HepG2 (cell line): ENCODE results near the gene TIA1. TPM values are rescaled to one million over a fixed set of nuclear protein-coding genes. Genes with fewer than 3 reads are reported as not detected.

Experiments
- FOXA3 ChIP-seq: IDR thresholded peaks from 2 replicates; pipeline ENCODE4 v1.6.1; 2016; ENCODE audit warnings: missing genetic modification reagents, missing compliant biosample characterization
- IKZF4 ChIP-seq: sonication (generic); formaldehyde crosslinking; IDR thresholded peaks from 2 replicates; pipeline ENCODE4 v1.5.1; 2020; ENCODE audit warnings: borderline replicate concordance, mild to moderate bottlenecking, low read depth, missing genetic modification reagents; ENCODE audit errors: not compliant biosample characterization
- MTA3 ChIP-seq: sonication (generic); formaldehyde crosslinking; IDR thresholded peaks from 2 replicates; pipeline ENCODE4 v1.4.0; 2020; ENCODE audit warnings: missing genetic modification reagents
- SMAD9 ChIP-seq: sonication (generic); formaldehyde crosslinking; IDR thresholded peaks from 2 replicates; pipeline ENCODE4 v1.5.1; 2020; ENCODE audit warnings: mild to moderate bottlenecking, missing genetic modification reagents
- SOX5 ChIP-seq: IDR thresholded peaks from 2 replicates; pipeline ENCODE4 v1.6.1; 2016; ENCODE audit warnings: borderline replicate concordance
- ZFP36L1 ChIP-seq: sonication (generic); formaldehyde crosslinking; IDR thresholded peaks from 2 replicates; pipeline ENCODE4 v1.8.0; 2022; ENCODE audit warnings: mild to moderate bottlenecking, missing genetic modification reagents, moderate library complexity
- ZNF264 ChIP-seq: sonication (generic); formaldehyde crosslinking; IDR thresholded peaks from 2 replicates; pipeline ENCODE4 v1.4.0; 2020; ENCODE audit warnings: missing genetic modification reagents
- ZNF354B ChIP-seq: sonication (generic); formaldehyde crosslinking; IDR thresholded peaks from 2 replicates; pipeline ENCODE4 v1.8.0; 2022; ENCODE audit warnings: mild to moderate bottlenecking, missing genetic modification reagents
- ZNF558 ChIP-seq: sonication (generic); formaldehyde crosslinking; IDR thresholded peaks from 2 replicates; pipeline ENCODE4 v1.9.0; 2022; ENCODE audit warnings: mild to moderate bottlenecking, missing genetic modification reagents, borderline replicate concordance
- ZNF792 ChIP-seq: IDR thresholded peaks from 2 replicates; pipeline ENCODE4 v1.6.1; 2016
- polyA plus RNA-seq, 8 experiments: library from polyadenylated mRNA; depleted of rRNA in 3 of 8; stranded (reverse) in 7 of 8; unstranded in 1 of 8; fragments of >200 nt; fragmentation: Illumina TruSeq in 4 of 8; extraction: Trizol in 4 of 8; gene quantifications; 2 replicates each; pipeline versions ENCODE4 v1.2.1 to v1.2.3, GENCODE V29; 2011 to 2016; ENCODE audit warnings: low read depth in 4 of 8, missing spikeins in 1 of 8, mixed read lengths in 1 of 8; ENCODE audit not compliant: insufficient read depth in 1 of 8
- total RNA-seq, 5 experiments: library from RNA; depleted of rRNA; stranded (reverse); fragments of >200 nt; fragmentation: Illumina TruSeq; extraction: Trizol; gene quantifications; 2 replicates each; pipeline ENCODE4 v1.2.3, GENCODE V29; 2016; ENCODE audit warnings: low read depth in 1 of 5
- TF ChIP-seq, protein P1 (sequence below), 2 experiments: sonication (generic) in 1 of 2; formaldehyde crosslinking in 1 of 2; IDR thresholded peaks; 2 replicates each; pipeline versions ENCODE4 v1.4.0 to v1.6.1; 2016 to 2020; ENCODE audit warnings: borderline replicate concordance in 1 of 2, low read depth in 1 of 2, mild to moderate bottlenecking in 1 of 2, missing genetic modification reagents in 1 of 2
- TF ChIP-seq, protein P2 (sequence below): sonication (generic); formaldehyde crosslinking; IDR thresholded peaks from 2 replicates; pipeline ENCODE4 v1.5.0; 2020; ENCODE audit warnings: missing genetic modification reagents

The TIA1 gene
- total and polyA plus RNA-seq, 2 of the 13 experiments (the other 11 are each of a cell fraction or from before 2014, with no cell fraction given) = 209 to 319 TPM

DNA sequence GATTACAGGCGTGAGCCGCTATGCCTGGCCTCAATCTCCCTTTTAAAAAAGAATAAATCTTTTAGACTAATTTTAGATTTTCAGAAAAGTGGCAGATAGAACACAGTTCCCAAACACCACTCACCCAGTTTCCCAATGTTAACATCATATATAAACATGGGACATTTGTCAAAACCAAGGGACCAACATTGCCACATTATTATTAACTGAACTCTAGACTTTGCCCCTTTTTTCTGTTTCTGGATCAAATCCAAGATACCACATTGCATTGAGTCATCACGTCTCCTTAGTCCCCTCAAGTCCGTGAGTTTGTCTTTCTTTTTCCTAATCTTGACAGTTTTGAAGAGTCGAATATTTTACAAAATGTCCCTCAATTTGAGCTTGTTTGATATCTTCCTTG lies 60.0 kb downstream of the TIA1 start (continued):
- TF ChIP-seq FOXA3 (peak; percentile 92), ZNF558 (CRISPR knock-in tag) (no peak; the same call in 1 of the 2 replicates), ZNF354B (no peak), ZFP36L1 (CRISPR knock-in tag) (peak; percentile 61; the same call in 1 of the 2 replicates), SOX5 (CRISPR knock-in tag) (peak; percentile 70), ZNF264 (0 out of 2 replicates have a peak, but pooled peaks have one; percentile 51), IKZF4 (CRISPR knock-in tag) (no peak), ZNF792 (CRISPR knock-in tag) (peak; percentile 66; the same call in 1 of the 2 replicates), MTA3 (no peak), SMAD9 (CRISPR knock-in tag) (no peak)
- TF ChIP-seq, protein P1, sequence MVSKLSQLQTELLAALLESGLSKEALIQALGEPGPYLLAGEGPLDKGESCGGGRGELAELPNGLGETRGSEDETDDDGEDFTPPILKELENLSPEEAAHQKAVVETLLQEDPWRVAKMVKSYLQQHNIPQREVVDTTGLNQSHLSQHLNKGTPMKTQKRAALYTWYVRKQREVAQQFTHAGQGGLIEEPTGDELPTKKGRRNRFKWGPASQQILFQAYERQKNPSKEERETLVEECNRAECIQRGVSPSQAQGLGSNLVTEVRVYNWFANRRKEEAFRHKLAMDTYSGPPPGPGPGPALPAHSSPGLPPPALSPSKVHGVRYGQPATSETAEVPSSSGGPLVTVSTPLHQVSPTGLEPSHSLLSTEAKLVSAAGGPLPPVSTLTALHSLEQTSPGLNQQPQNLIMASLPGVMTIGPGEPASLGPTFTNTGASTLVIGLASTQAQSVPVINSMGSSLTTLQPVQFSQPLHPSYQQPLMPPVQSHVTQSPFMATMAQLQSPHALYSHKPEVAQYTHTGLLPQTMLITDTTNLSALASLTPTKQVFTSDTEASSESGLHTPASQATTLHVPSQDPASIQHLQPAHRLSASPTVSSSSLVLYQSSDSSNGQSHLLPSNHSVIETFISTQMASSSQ (IDR thresholded peaks at IDR 0.05; ENCODE audit: low read depth) = peak; percentile 41; the same call in 1 of the 2 replicates
- TF ChIP-seq, protein P1 (CRISPR knock-in tag; IDR thresholded peaks at IDR 0.05; ENCODE audit: borderline replicate concordance) = peak; percentile 29; the same call in 1 of the 2 replicates
- TF ChIP-seq, protein P2, sequence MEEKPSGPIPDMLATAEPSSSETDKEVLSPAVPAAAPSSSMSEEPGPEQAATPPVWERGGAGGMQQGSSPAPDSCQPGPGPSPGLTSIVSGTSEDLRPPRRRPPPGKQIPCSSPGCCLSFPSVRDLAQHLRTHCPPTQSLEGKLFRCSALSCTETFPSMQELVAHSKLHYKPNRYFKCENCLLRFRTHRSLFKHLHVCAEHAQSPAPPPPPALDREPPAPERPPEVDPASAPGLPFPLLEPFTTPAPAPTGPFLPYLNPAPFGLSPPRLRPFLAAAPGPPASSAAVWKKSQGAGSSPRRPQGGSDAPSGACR (CRISPR knock-in tag) = no peak; the same call in 1 of the 2 replicates
